Upper lobe of right lung (tissue), 1 donor: ENCODE data around the gene MEGF8. TPM values are rescaled to one million over a fixed set of nuclear protein-coding genes. Genes with fewer than 3 reads are reported as not detected.

Source experiments
- ATAC-seq: fragments of 200-7000 bp; cut with Tn5 transposase; one replicate; pipeline ENCODE4 v1.9.1; 2020; ENCODE audit warnings: mild to moderate bottlenecking, moderate library complexity
- DNase-seq: peaks from one replicate; pipeline ENCODE4 v3.0.0-alpha.2; 2020
- H3K27ac ChIP-seq: fragments of 200-600 bp; one replicate; pipeline ENCODE4 v1.8.0; 2022
- H3K27me3 ChIP-seq: fragments of 200-600 bp; one replicate; pipeline ENCODE4 v1.8.0; 2022; ENCODE audit warnings: mild to moderate bottlenecking
- H3K36me3 ChIP-seq: fragments of 200-600 bp; one replicate; pipeline ENCODE4 v1.8.0; 2022
- H3K4me1 ChIP-seq: fragments of 200-600 bp; one replicate; pipeline ENCODE4 v1.8.0; 2022
- H3K4me3 ChIP-seq: fragments of 200-600 bp; one replicate; pipeline ENCODE4 v1.8.0; 2022; ENCODE audit warnings: mild to moderate bottlenecking
- H3K9me3 ChIP-seq: fragments of 200-600 bp; one replicate; pipeline ENCODE4 v1.8.0; 2022
- CTCF ChIP-seq: fragments of 200-600 bp; IDR thresholded peaks from one replicate; pipeline ENCODE4 v1.8.0; 2022; ENCODE audit warnings: antibody characterized with exemption
- intact Hi-C: fragments of 100-400 bp; cut with DNase I; formaldehyde crosslinking; loops from one replicate; pipeline ENCODE4 v1.11.0; 2022
- total RNA-seq: library from RNA; stranded (reverse); fragmentation: NEBNext Ultra II Directional; extraction: Animal tissue kit (Norgen Biotek cat#: 25700); gene quantifications from one replicate; pipeline ENCODE4 v1.2.1, GENCODE V29; 2021
- donor health status: DM: no; HTN: yes; CAD: no; lungs with severe emphysema.

Gene MEGF8
- total RNA-seq, 1 donor from 2014 or later: 18.4 TPM

GRCh38 chr19:42370626-42371175, 45.3 kb downstream of the MEGF8 start:
- TF ChIP-seq CTCF: no peak
- intact Hi-C loops: no loop called here
- Histone ChIP-seq H3K27me3 (no peaks in the 10 kb centered on the region), H3K4me1 (no peaks in the 10 kb centered on the region), H3K4me3 (no peak overlapping the region), H3K36me3 (no peaks in the 10 kb centered on the region), H3K27ac (no peak overlapping the region), H3K9me3 (no peaks in the 10 kb centered on the region)
- DNase-seq (no peak), ATAC-seq (no peak)

- no peak for TF ChIP-seq CTCF
- Histone ChIP-seq H3K27me3 (peaks cover under 1% of the 10 kb centered on the region), H3K36me3 (no peaks in the 10 kb centered on the region), H3K4me3 (no peak overlapping the region), H3K9me3 (no peaks in the 10 kb centered on the region), H3K4me1 (no peaks in the 10 kb centered on the region), H3K27ac (no peak overlapping the region)
- intact Hi-C loops: no loop called here
- ATAC-seq (peak; percentile 12), DNase-seq (no peak)
These were observed 49.5 kb downstream of the MEGF8 start for GRCh38 chr19:42374826-42375376.

GRCh38 chr19:42375415-42376176, 50.2 kb downstream of the MEGF8 start:
- no peak for ATAC-seq
- Histone ChIP-seq H3K36me3 (no peaks in the 10 kb centered on the region), H3K9me3 (no peaks in the 10 kb centered on the region), H3K4me3 (no peak overlapping the region), H3K4me1 (no peaks in the 10 kb centered on the region), H3K27me3 (peaks cover 4% of the 10 kb centered on the region), H3K27ac (no peak overlapping the region)
- intact Hi-C loops: no loop called here
- no peak for DNase-seq
- no peak for TF ChIP-seq CTCF

- no peak for TF ChIP-seq CTCF
- DNase-seq: no peak
- peaks cover 8% of the 10 kb centered on the region for H3K27me3 ChIP-seq
- no peaks in the 10 kb centered on the region for H3K36me3 ChIP-seq
- H3K27ac ChIP-seq: no peak overlapping the region
- intact Hi-C loops: no loop called here
- no peaks in the 10 kb centered on the region for H3K4me1 ChIP-seq
- no peak overlapping the region for H3K4me3 ChIP-seq
- ATAC-seq: no peak
- H3K9me3 ChIP-seq: no peaks in the 10 kb centered on the region
These were observed 50.7 kb downstream of the MEGF8 start for GRCh38 chr19:42376177-42376555.

- Histone ChIP-seq H3K9me3 (no peaks in the 10 kb centered on the region), H3K27me3 (peaks cover 14% of the 10 kb centered on the region), H3K36me3 (no peaks in the 10 kb centered on the region), H3K27ac (no peak overlapping the region), H3K4me1 (no peaks in the 10 kb centered on the region), H3K4me3 (no peak overlapping the region)
- intact Hi-C loops: no loop called here
- TF ChIP-seq CTCF: no peak
- ATAC-seq (no peak), DNase-seq (no peak)
These were observed 53.1 kb downstream of the MEGF8 start for GRCh38 chr19:42378225-42379215.
